Body of pancreas (tissue), 4 donors: ENCODE data around the gene ASPDH. TPM values are rescaled to one million over a fixed set of nuclear protein-coding genes. Genes with fewer than 3 reads are reported as not detected.

ENCODE experiments used
- ATAC-seq: fragments of 150-250 bp; one replicate; pipeline ENCODE4 v1.9.1; 2016
- DNase-seq, 4 donors: peaks; one replicate each; pipeline ENCODE4 v3.0.0-alpha.2; 2019
- H3K27ac ChIP-seq, 4 donors: fragments of 200-600 bp; sonication (generic); 1 replicate in 3 of 4; 2 replicates in 1 of 4; pipeline versions ENCODE4 v1.5.1 to v1.6.1; 2016 to 2019; ENCODE audit warnings: mild to moderate bottlenecking in 1 of 4, mixed read lengths in 1 of 4, moderate library complexity in 1 of 4
- H3K27me3 ChIP-seq, 2 donors: fragments of 200-600 bp; sonication (generic); one replicate each; pipeline ENCODE4 v1.6.0; 2016; ENCODE audit warnings: mild to moderate bottlenecking in 1 of 2
- H3K36me3 ChIP-seq, 2 donors: fragments of 200-600 bp; sonication (generic); replicated peaks in 1 of 2; 2 replicates each; pipeline ENCODE4 v1.5.1; 2016; ENCODE audit warnings: low read depth in 2 of 2; ENCODE audit not compliant: insufficient read depth in 1 of 2
- H3K4me1 ChIP-seq: fragments of 200-600 bp; sonication (generic); one replicate; pipeline ENCODE4 v1.6.0; 2016
- H3K4me3 ChIP-seq, 2 donors: fragments of 200-600 bp; sonication (generic); 1 replicate in 1 of 2; 2 replicates in 1 of 2; pipeline ENCODE4 v1.5.1; 2016 to 2019
- H3K9me3 ChIP-seq, 3 donors: fragments of 200-600 bp; sonication (generic); 1 replicate in 2 of 3; 2 replicates in 1 of 3; pipeline ENCODE4 v1.5.1; 2016
- CTCF ChIP-seq, 7 experiments: fragments of 450-650 bp in 4 of 7; fragments of 200-600 bp in 3 of 7; sonication (generic) in 3 of 7; IDR thresholded peaks; one replicate each; pipeline ENCODE4 v1.5.1; 2016 to 2019; ENCODE audit warnings: antibody characterized with exemption in 7 of 7
- POLR2A ChIP-seq, 3 donors: fragments of 450-650 bp; IDR thresholded peaks; one replicate each; pipeline ENCODE4 v1.6.1; 2016; ENCODE audit warnings: antibody characterized with exemption in 3 of 3, mild to moderate bottlenecking in 2 of 3
- WGBS, 2 donors: methylation state at CpG; one replicate each; pipeline ENCODE4 v1.1.5; 2017; 5-methylcytosine and 5-hydroxymethylcytosine counted together
- intact Hi-C: fragments of 100-400 bp; cut with DNase I; formaldehyde crosslinking; loops from one replicate; pipeline ENCODE4 v1.15.1; 2023
- total RNA-seq, 2 donors: library from RNA; depleted of rRNA; stranded (reverse); fragments of >200 nt; gene quantifications; one replicate each; pipeline ENCODE4 v1.1.0, GENCODE V29; 2016

Gene ASPDH
- total RNA-seq, 2 donors from 2014 or later: not detected

- intact Hi-C loops: no loop called here
- ATAC-seq (no peak), DNase-seq (no peak)
- no peak for TF ChIP-seq CTCF (IDR thresholded peaks at IDR 0.05)
- no peak for TF ChIP-seq POLR2A (IDR thresholded peaks at IDR 0.05)
- H3K27ac ChIP-seq: no peak overlapping the region
- H3K4me1 ChIP-seq: peaks cover 3% of the 10 kb centered on the region
- no peaks in the 10 kb centered on the region for H3K36me3 ChIP-seq
- WGBS, 2 donors: 81 to 89% methylated on average over 16 to 25 of the region's 25 CpGs
- H3K27me3 ChIP-seq: no peaks in the 10 kb centered on the region
- no peaks in the 10 kb centered on the region for H3K9me3 ChIP-seq
- no peak overlapping the region for H3K4me3 ChIP-seq
These were observed 11.9 kb downstream of the ASPDH start for GRCh38 chr19:50501568-50502475.

GRCh38 chr19:50501186-50501567 lies 12.5 kb downstream of the ASPDH start:
- DNase-seq (no peak), ATAC-seq (no peak)
- 77 to 86% methylated on average over 10 to 12 of the region's 12 CpGs for WGBS, 2 donors
- no peak for TF ChIP-seq POLR2A (IDR thresholded peaks at IDR 0.05)
- no peak for TF ChIP-seq CTCF (IDR thresholded peaks at IDR 0.05)
- Histone ChIP-seq H3K36me3 (no peaks in the 10 kb centered on the region), H3K4me1 (peaks cover 9% of the 10 kb centered on the region), H3K27ac (no peak overlapping the region), H3K27me3 (no peaks in the 10 kb centered on the region), H3K4me3 (no peak overlapping the region), H3K9me3 (no peaks in the 10 kb centered on the region)
- intact Hi-C loops: no loop called here

- peak; percentile 3 for ATAC-seq
- TF ChIP-seq POLR2A (IDR thresholded peaks at IDR 0.05) (no peak), CTCF (IDR thresholded peaks at IDR 0.05) (no peak)
- H3K27me3 ChIP-seq: no peaks in the 10 kb centered on the region
- intact Hi-C loops: no loop called here
- no peak overlapping the region for H3K27ac ChIP-seq
- no peak for DNase-seq
- H3K36me3 ChIP-seq: no peaks in the 10 kb centered on the region
- H3K4me3 ChIP-seq: no peak overlapping the region
- 77 to 78% methylated on average over 4 to 7 of the region's 10 CpGs for WGBS, 2 donors
- peaks cover 9% of the 10 kb centered on the region for H3K4me1 ChIP-seq
- no peaks in the 10 kb centered on the region for H3K9me3 ChIP-seq
These were observed 13.0 kb downstream of the ASPDH start for GRCh38 chr19:50500753-50501151.

- TF ChIP-seq POLR2A (IDR thresholded peaks at IDR 0.05): no peak
- no peak for TF ChIP-seq CTCF (IDR thresholded peaks at IDR 0.05)
- ATAC-seq: peak; percentile 20
- no peaks in the 10 kb centered on the region for H3K36me3 ChIP-seq
These were observed 13.5 kb downstream of the ASPDH start for GRCh38 chr19:50500060-50500752.

More at GRCh38 chr19:50500060-50500752, 13.5 kb downstream of the ASPDH start:
- WGBS, 2 donors: 49 to 51% methylated on average over 22 to 26 of the region's 27 CpGs
- H3K9me3 ChIP-seq: no peaks in the 10 kb centered on the region
- intact Hi-C loops: no loop called here
- no peak for DNase-seq
- H3K4me1 ChIP-seq: peaks cover 9% of the 10 kb centered on the region
- H3K4me3 ChIP-seq: no peak overlapping the region
- no peak overlapping the region for H3K27ac ChIP-seq
- no peaks in the 10 kb centered on the region for H3K27me3 ChIP-seq
